ENCODE results near the gene NKX3-2.

Gene NKX3-2

DNA sequence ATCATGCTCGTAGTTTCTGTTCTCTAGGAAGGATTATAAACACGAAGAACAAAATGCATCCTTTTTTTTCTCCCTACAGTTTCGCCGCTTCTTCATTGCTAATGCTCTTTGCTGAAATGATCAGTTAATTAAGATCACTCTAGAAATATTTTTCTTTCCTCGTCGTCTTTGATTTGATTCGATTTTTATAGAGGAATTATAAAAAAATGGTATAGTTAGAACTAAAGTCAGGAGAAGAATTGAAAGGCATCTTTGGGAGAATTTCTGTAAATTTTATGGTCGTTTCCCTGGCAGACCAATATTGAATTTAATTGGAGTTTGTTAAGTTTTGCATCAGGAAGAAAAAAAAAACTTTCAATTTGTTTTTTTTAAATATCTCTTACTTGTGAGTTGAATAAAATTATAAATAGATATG is 1.1 kb upstream of the NKX3-2 start:
- DNase-seq (ENCODE audit: low read depth) = no peak

- DNase-seq (ENCODE audit: low read depth) = peak; percentile 80
Measured at GRCh38 chr4:13544606-13545393, 492 bp upstream of the NKX3-2 start.

DNA sequence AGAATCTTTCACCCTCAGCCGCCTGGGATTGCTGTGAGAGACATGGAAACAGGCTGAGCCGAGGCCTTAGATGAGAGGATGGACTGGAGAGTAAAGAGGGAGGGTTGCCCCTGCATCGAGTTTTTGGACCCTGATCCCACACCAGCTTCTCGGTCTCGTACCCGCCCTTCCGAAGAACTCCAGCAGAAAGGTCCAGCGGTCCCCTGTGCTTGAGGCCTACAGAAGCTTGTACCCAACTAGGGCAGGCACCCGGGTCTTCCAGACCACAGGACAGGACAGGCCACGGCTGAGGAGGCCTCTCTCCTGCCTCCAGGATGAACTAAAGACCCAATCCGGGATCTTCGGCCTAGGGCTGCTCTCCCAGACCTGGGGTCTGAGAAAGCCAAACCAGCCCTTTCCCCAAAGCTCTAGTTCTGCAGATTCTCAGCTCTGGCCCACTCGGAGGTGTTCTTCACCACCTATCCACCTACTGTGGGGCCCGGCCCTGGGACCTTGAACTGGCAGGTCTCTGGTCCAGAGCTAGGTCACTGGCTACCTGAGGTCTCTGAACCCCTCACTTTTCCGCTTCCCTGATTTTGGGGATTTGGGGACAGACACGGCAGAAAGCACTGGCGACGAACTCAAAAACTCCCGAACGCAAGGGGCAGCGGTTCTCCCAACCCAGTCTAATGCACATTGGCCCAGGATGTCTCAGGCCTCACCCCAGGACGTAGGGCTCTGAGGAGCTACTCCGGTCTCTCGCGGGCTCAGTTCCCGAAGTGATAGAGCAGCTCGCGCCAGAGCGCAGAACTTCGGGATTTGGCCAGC is 1.1 kb downstream of the NKX3-2 start:
- no peak for DNase-seq (ENCODE audit: low read depth)

- no peak for DNase-seq (ENCODE audit: low read depth)
Measured at GRCh38 chr4:13542577-13543031, 1.7 kb downstream of the NKX3-2 start.

- DNase-seq (ENCODE audit: low read depth) = no peak
Measured at GRCh38 chr4:13541720-13542576, 2.4 kb downstream of the NKX3-2 start.

GRCh38 chr4:13541176-13541604 is 3.1 kb downstream of the NKX3-2 start:
- no peak for DNase-seq (ENCODE audit: low read depth)

DNA sequence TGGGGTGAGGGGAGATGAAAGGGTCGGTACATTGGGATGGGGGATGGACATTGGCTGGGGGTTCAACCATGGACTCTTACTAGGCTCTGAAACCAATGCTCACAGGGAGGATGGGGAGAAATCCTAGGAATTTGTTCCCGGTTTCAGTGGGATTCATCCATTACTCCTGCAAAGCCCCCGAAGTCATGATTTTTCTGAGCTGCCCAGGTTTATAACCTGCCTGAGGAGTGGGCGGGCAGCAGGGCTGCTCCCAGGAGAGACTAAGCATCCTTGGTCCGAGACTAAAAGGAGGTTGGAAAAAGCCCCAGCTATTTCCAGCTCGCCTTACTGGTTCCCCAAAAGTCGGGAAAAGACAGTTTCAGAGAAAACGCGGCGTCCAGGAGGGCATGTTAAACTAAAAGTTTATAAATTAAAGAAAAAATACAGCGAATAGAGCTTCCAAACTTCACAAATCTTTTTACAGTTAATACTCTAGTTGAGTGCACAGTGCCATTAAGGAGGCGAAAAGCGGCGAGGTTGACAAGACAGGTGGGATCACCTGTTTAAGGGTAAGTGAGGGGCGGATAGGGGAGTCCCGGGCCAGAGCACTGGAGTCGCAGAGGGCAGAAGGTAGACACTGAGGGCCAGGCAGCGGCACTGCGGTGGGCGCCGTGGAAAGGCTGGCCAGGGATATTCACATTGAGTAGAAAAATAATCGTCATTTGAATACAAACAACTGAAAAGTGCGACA is 3.7 kb downstream of the NKX3-2 start:
- no peak for DNase-seq (ENCODE audit: low read depth)

DNA sequence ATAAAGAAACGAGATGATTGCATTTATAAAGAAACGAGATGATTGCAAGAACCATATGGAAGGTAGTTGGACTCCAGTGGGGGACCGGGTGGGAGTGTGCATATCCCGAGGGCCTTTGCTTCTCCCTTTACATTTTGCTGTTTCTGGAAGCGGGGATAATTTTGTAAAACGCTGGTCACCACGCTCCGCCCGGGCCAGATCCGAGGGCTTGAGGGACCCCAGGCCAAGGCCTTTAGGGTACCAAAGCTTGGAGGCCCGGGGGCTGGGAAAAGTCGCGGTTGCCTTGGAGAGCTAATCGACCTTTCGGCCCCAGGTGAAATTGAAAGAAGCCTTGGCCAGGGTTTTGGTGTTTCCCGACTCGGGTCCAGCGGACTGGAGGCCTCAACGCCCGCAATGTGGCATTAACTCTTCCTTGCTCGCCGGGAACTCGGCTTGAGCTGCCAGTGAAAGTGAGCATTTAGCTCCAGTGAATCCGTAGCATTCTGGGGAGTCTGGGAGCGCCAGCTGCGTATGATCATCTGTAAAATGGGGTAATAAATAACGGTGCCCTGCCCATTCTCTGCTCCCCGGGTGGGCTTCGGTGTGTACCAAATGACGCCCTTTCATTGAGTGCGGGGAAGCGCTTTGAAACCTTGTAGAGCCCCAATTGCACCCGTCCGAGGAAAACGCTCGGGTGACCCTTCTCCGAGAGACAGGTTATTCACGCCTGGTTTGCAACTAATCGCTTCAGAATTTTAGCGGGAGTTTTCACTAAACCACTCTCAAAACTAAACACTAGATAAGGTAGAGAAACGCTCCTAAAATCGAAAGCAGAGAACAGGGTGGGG is 4.5 kb downstream of the NKX3-2 start:
- DNase-seq (ENCODE audit: low read depth) = no peak

GRCh38 chr4:13539047-13539618 is 5.2 kb downstream of the NKX3-2 start:
- DNase-seq (ENCODE audit: low read depth) = peak; percentile 32

- no peak for DNase-seq (ENCODE audit: low read depth)
Measured at GRCh38 chr4:13538427-13538973, 5.8 kb downstream of the NKX3-2 start.

GRCh38 chr4:13537832-13538177 is 6.5 kb downstream of the NKX3-2 start:
- no peak for DNase-seq (ENCODE audit: low read depth)

DNA sequence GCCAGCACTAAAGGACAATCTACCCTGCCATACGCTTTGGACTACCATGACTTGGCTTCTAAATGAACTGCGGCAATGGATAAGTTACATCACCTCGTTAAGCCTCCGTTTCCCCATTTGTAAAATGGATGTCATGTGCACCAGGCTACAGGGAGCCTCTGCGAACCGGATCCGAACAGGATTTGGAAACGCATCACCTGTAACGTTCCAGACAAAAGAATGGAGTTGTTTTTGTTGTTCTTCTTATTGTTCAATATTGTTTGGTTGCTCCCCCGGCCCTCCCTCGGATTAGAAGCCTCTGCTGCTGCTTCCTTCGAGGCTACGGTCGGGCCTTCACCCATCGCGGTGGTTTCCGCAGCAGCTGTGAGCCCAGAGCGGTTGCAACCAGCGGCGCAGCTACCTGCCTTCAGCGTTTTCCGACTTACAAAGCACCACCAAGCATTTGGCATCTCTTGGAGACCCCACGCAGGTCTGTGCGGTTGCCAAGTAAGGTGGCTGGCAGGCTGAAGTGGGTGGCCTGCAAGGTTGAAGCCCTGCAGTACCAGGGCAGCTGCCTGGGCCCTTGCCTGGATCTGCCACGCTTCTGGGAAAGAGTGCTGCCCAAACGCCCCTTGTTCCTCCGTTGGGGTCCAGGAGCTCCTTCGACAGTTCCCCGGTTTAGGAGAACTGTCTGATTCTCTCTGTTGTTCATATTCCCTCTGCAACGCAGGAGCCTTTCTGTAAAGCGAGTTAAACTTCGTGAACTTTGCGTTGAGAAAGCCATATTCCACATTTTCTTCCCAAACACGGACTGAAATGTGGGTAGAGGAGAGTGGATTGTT is 7.1 kb downstream of the NKX3-2 start:
- DNase-seq (ENCODE audit: low read depth) = no peak

GRCh38 chr4:13536607-13537006 is 7.7 kb downstream of the NKX3-2 start:
- DNase-seq (ENCODE audit: low read depth) = no peak

DNA sequence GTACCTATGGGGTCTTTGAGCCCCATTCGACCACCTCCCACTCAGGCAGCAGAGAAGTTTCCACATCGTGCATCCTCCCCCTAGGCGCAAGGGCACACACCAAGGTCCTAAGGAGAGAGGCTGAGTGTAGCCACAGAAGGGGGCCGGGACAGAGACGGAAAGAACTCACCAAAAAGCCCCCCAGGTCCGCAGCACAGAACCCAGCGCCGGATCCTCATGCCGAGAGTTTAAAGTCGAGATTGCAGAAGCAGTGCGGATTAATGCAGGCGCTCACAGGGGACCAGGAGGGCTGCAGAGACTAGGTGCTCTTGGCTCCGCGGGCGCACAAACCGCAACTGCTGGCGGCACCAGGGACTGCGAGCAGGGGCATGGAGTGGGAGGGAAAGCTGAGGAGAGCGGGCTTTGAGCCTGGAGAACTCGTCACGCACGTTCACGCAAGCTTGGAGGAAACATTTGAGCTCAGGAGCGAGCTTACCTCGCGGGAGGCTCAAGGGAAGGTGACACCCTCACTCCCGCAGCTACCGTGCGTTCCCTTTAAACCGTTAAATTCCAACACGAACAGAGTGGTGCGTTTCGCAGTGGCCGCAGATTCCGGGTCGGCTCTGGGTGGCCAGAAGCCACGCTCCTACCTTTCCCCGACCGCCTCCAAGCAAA is 8.5 kb downstream of the NKX3-2 start:
- DNase-seq (ENCODE audit: low read depth) = no peak

DNA sequence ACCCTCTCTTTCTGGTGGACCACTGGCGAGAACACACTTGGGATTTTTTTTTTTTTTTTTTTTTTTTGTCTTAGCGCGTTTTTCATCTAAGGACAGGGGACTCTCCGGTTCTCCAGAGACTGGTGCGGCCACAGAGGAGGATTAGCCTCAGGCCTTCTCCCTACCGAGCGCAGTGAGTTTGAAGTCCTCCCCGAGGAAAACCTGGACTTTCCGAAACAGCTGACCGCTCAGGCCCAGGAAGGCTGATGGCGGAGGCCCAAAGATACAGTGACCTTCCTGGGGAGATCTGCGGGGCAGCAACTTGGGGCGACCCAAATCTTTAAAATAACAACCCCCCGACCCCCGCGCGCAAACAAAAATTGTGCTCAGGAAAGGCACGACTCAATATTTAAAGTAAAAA is 9.2 kb downstream of the NKX3-2 start:
- DNase-seq (ENCODE audit: low read depth) = no peak

DNA sequence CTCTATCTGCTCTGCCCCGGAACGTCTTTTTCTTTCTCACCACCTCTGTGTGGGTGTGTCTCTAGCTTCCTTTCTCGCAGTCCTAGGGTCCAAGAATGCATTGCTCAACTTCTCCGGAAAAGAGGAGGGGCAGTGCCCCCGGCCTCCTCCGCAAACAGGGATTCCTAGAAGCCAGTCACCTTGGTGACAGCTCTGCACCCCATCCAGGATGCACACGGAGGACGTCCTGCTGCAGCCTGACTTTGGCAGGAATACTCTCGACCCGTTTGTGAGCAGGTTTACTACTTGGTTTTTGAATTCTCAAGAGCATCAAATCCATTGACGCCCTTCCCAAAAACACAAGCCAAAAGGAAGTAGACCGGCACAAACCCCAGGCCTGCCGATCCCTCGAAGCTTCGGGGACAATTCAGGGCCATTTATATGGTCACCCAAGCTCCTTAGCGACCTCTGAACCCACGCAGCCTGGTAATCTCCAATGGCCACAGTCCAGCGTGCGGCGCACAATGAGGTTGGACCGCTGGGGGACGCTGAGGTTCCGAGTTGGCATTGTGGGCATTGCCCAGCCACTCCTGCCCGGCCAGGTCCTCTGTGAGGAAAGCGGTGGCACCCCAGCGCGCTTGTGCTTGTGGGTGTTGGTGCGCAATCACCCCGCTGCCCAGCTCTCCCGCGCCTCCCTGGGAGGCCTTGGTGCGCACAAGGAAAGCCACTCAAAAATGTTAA is 9.8 kb downstream of the NKX3-2 start:
- DNase-seq (ENCODE audit: low read depth) = no peak

DNA sequence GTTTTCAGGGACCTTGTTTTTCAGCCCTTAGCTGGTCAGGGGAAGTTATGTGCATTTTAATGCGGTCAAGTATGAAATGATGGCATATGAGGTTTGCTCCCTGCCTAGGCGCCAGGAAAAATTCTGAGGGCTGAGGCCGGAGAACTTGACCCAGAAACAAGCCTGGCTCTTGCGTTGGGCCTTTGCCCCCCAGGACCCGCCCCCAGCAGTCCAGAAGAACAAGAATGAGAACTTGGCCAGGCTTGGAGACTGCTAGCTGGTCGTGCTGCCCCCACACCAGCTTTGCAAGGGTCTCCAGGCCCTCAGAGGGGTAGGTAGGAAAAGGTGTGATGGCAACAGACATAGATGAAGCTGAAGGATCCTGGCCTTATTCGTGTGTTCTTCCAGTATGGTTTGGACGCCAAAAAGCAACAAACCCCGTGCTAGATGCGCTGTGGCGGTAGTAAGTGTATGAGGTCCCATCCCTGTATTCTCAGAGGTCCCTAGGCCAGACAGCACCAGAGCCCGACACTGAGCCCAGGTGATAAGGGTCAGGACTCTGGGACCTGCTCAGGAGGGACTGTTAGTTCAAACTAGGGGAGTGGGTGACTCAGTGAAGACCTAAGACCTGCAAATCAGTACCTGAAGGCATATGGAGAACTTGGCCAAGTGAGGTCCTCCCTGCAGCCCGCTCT is 10.5 kb downstream of the NKX3-2 start:
- DNase-seq (ENCODE audit: low read depth) = no peak

DNA sequence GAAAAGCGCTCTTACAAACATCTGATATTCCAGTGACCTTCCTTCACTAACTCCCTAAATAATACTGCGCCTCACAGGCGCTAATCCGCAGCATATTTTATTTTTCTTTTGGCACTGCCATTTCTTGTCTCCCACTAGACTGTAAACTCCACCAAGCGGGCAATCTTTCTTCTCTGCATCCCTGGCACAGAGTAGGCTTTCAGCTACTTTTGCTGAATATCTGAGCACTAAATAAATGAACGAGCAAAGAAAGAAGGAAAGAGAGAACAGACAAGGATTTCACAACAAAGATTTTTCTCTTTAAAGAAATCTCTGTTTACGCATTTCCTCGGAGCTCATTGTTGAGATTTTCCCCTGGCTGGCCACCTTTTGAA is 12.7 kb downstream of the NKX3-2 start:
- no peak for DNase-seq (ENCODE audit: low read depth)

Measured in ELR (cell line).